Measurements from ENCODE around the gene KDM6B.
"Not testable (repeated sequence)": the region's sequence is repeated elsewhere in the genome, so short reads cannot be mapped to it uniquely, and the experiment has no call there.

The KDM6B gene

GRCh38 chr17:7833795-7834541 lies at the start of gene KDM6B:
TSS of gene KDM6B (plus strand) at chr17:7834217. CDS start at chr17:7845555, 11,338 bp downstream.
- DNase-seq = peak; percentile 85

- no peak for DNase-seq
Measured at GRCh38 chr17:7786866-7787265, 47.2 kb upstream of the KDM6B start.

- DNase-seq = no peak
Measured at GRCh38 chr17:7789131-7789530, 44.9 kb upstream of the KDM6B start.

- no peak for DNase-seq
Measured at GRCh38 chr17:7790150-7790549, 43.9 kb upstream of the KDM6B start.

- no peak for DNase-seq
Measured at GRCh38 chr17:7792611-7793010, 41.4 kb upstream of the KDM6B start.

- DNase-seq = no peak
Measured at GRCh38 chr17:7794075-7794663, 39.8 kb upstream of the KDM6B start.

- DNase-seq = no peak
Measured at GRCh38 chr17:7797976-7798375, 36.0 kb upstream of the KDM6B start.

- DNase-seq = no peak
Measured at GRCh38 chr17:7798839-7799238, 35.2 kb upstream of the KDM6B start.

GRCh38 chr17:7803981-7804380 lies 30.0 kb upstream of the KDM6B start:
- DNase-seq = no peak

GRCh38 chr17:7806587-7806986 lies 27.4 kb upstream of the KDM6B start:
- DNase-seq = no peak

- no peak for DNase-seq
Measured at GRCh38 chr17:7807206-7807605, 26.8 kb upstream of the KDM6B start.

GRCh38 chr17:7809086-7809790 lies 24.8 kb upstream of the KDM6B start:
- no peak for DNase-seq

GRCh38 chr17:7809791-7810343 lies 24.1 kb upstream of the KDM6B start:
- not testable (repeated sequence) for DNase-seq

GRCh38 chr17:7811251-7811650 lies 22.8 kb upstream of the KDM6B start:
- no peak for DNase-seq

GRCh38 chr17:7814969-7815368 lies 19.0 kb upstream of the KDM6B start:
- no peak for DNase-seq

- no peak for DNase-seq
Measured at GRCh38 chr17:7816926-7817642, 16.9 kb upstream of the KDM6B start.

- no peak for DNase-seq
Measured at GRCh38 chr17:7817643-7817964, 16.4 kb upstream of the KDM6B start.

GRCh38 chr17:7818026-7818425 lies 16.0 kb upstream of the KDM6B start:
- no peak for DNase-seq

- no peak for DNase-seq
Measured at GRCh38 chr17:7818746-7819645, 15.0 kb upstream of the KDM6B start.

- no peak for DNase-seq
Measured at GRCh38 chr17:7820231-7820630, 13.8 kb upstream of the KDM6B start.

GRCh38 chr17:7822126-7822525 lies 11.9 kb upstream of the KDM6B start:
- DNase-seq = no peak

GRCh38 chr17:7823581-7824001 lies 10.4 kb upstream of the KDM6B start:
- DNase-seq = no peak

Data from stimulated activated CD4-positive, alpha-beta T cell treated with anti-CD3 and anti-CD28 coated beads, Interleukin-4, amount 100 ng/mL, for 1 hour (primary cell).